Stimulated activated CD4-positive, alpha-beta T cell treated with anti-CD3 and anti-CD28 coated beads, TNF-alpha, amount 100 ng/mL, for 24 hours (primary cell): ENCODE measurements around the gene COL11A1.
"Not testable (repeated sequence)": the region's sequence is repeated elsewhere in the genome, so short reads cannot be mapped to it uniquely, and the experiment has no call there.

Experiments used
- DNase-seq, 3 experiments: peaks; one replicate each; pipeline ENCODE4 v3.0.0-alpha.2; 2020; ENCODE audit warnings: low read depth in 3 of 3

Gene COL11A1

DNA sequence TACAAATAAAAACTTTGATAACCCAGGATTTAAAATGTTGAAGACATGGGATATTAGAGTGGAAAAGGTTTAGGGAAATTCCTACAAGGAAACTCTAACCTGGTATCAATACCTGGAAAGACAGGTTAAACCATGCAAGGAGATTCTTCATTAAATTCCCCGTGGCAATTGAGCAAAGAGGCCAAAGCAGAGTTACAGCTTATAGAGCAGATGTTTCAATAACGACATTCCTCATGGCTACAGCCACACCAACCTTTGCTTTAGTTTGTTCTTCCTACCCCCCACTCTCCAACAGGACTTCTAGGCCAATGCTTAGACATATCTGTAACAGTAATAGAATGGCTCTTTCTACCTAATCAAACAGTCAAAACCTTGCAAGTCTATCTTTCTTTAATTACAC, 271.3 kb downstream of the COL11A1 start:
- no peak for DNase-seq

- DNase-seq = no peak
Measured at GRCh38 chr1:102834688-102835320, 273.5 kb downstream of the COL11A1 start.

GRCh38 chr1:102833151-102833550, 275.2 kb downstream of the COL11A1 start:
- no peak for DNase-seq

GRCh38 chr1:102826706-102827105, 281.6 kb downstream of the COL11A1 start:
- DNase-seq = not testable (repeated sequence)
